HG03378 (cell line): ENCODE measurements around the gene FTO.

Experiments
- ATAC-seq: cut with Tn5 transposase; IDR thresholded peaks from one replicate; pipeline ENCODE4 v1.9.1; 2021; ENCODE audit warnings: mild to moderate bottlenecking, moderate library complexity; ENCODE audit not compliant: unreplicated experiment

FTO gene

GRCh38 chr16:53894686-53895085 is 190.7 kb downstream of the FTO start:
- ATAC-seq = no peak

DNA sequence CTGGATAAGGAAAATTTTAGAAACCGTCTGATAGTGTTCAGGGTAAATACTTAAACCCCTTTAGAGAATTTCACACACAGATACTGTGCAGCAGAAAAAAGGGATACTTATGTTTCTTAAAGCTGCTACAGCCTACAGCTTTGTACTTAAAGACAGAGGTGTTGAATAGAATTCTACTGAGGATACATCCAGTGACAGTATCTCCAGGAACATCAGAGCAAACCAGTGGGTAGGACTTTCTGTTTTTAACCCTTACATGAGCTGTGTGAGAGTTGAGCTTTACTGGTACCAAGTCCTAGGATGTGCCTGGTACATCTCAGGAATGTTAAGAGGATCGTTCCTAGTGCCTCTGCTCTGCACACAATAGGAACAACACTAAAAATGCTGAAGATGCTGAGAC is 191.5 kb downstream of the FTO start:
- no peak for ATAC-seq

DNA sequence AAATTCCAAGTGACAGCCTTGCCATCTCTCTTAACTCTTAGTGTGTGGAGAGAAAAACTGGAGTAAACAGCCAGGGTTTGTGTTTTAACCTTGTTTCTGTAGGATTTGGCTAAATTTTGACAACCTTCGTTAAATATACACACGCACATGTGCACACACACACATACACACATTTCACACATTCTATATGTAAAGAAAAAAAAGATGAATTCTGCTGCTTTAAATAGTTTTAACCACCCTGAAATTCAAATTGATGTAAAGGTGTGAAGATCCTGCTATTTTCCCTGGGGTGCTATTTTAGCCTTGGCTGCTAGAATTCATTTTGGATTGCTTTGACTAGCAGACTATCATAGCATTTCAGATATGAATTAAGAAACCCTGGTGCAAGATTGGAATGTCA is 191.9 kb downstream of the FTO start:
- ATAC-seq = no peak

DNA sequence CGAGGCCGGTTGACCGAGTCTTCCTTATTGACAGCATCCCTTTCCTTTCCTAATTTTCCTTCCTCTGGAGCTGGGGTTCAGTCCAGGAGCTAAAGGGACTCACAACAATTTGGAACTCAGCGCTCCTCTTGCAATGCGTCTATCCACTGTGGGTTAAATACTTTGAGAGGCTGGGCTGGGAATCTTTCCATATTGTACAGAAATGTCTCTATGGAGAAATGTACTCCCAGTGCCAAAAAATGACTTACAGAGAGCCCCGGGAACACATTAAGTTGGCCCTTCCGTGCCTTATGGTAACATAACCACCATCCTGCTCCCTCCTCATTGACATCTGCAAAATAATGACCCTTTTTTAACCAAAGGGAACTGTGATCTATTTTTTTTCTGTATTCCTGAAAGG is 192.8 kb downstream of the FTO start:
- ATAC-seq = no peak

DNA sequence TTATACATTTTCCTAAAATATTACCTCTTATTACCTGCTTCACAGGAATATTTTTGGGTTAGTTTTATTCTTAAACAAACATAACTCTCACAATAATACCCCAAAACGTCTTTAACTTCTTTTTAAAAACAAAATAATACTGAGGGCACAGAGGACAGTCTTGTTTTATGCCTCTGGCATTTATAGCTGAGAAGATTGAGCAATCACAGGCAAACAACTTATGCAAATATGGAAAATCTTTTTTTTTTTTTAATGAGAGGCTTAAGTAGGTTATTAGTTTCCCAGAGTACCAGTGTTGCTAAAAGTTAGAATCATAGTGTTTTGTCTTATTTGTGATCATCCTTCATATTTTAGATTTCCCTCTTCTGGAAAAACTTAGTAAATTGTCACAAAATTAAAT is 195.0 kb downstream of the FTO start:
- no peak for ATAC-seq

- no peak for ATAC-seq
Observed at GRCh38 chr16:53899431-53899830, 195.5 kb downstream of the FTO start.

- ATAC-seq = no peak
Observed at GRCh38 chr16:53900667-53901066, 196.7 kb downstream of the FTO start.

DNA sequence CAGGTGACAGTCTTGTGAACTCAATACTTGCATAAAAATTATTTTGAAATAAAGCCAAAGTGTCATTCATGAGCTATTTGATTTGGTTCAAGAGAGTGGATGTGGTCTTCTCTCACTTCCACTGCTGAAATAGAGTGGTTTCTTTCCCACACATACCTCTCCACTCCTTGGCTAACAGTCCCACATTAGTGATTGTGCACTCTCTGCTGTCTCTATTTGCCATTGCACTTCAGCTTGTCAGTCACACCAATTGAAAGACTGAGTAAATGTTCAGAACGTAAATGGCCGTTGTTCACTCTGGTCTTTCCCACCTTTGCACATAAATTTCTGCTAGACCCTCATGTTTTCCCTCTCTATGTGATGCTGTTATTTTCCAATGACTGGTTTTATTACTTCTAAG is 197.5 kb downstream of the FTO start:
- no peak for ATAC-seq

GRCh38 chr16:53904533-53904932 is 200.6 kb downstream of the FTO start:
- ATAC-seq = no peak

DNA sequence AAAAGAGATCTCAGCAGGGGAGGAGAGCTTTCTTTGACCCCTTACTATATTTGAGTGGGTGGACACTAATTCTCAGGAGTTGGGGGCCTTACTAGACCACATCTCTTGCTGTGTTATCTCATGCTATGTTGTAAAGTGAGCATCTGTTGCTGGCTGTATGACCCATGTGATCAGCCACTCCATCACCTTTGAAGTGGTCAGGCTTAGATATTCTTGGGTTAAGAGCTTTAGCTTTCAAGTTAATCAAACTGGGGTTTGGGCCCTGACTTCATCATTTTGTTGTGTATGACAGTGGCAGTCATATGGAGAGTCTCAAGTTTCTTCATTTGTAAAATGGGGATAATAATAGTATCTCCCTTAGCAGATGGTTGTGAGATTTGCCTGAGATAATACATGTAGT is 201.1 kb downstream of the FTO start:
- no peak for ATAC-seq

DNA sequence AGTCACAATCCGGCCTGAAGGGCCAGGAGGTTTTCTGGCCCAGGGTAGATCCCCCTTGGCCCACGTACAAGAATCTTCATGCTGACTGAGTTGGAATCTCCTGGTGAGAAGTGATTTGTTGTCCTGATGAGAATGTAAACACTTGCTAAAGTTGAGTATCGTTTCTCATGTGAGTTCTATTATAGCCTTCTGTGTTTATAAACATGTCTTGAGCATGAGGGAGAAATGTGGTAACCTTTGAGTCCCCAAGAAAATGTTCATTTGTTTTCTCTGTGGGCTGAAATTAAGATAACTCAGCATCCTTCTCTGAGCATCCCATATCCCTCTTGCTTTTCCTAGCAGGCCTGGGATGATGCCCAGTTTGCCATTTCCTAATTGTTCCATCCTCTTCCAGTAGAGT is 204.8 kb downstream of the FTO start:
- ATAC-seq = no peak

DNA sequence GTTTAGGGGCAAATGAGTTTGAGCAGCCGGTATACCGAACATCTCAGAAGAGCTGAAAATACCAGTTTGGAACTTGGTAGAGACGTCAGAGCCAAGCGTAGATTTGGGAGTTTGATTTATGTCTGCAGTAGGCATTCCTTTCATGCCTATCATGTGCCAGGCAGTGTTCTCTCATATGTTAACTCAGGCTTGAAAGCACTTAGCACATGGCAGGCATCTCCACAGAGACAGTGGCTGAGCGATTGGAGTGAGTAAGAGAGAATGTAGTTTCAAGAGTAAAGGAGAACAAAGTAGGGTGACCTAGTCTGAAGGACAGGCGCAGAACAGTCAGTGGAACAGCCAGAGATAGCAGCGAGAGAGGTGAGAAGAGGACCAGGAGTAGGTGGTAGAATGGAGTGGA is 207.0 kb downstream of the FTO start:
- no peak for ATAC-seq

- ATAC-seq = no peak
Observed at GRCh38 chr16:53911513-53911912, 207.6 kb downstream of the FTO start.

GRCh38 chr16:53912155-53912554 is 208.2 kb downstream of the FTO start:
- ATAC-seq = no peak

- ATAC-seq = no peak
Observed at GRCh38 chr16:53913099-53913870, 209.3 kb downstream of the FTO start.

DNA sequence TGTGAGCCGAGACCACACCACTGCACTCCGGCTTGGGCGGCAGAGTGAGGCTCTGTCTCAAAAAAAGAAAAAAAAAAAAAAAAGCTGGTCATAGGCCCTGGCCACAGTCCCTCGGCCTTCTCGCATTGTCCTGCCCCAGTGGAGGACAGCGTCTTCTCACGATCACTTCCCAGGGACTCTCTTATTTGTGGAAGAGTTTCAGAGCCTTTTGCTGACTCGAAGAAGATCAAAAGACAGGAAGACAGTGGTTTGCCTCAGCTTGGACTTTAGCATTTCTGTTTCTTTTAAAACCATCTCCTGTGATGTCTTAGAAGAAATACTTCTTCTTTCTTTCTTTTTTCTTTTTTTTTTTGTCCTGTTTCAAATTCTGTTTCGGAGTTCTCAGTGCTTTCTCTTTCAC is 210.0 kb downstream of the FTO start:
- no peak for ATAC-seq

DNA sequence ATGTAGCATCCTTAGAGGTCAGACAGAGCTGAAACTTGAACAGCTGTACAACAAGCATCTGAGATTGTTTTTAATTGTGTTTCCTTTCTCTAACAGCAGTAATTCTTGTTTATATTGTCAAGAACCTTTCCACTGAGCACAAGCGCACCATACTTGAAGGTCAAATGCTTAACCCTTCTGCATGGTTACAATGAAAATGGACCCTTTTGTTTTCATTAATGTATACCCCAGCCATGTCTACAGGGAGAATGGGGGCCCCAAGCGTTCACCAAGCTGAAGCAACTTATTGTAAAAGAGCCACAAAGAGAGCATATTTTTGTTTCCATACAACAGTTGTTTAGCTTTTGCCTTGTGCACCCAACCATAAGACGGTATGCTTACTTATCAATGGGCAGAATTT is 210.8 kb downstream of the FTO start:
- ATAC-seq = no peak

DNA sequence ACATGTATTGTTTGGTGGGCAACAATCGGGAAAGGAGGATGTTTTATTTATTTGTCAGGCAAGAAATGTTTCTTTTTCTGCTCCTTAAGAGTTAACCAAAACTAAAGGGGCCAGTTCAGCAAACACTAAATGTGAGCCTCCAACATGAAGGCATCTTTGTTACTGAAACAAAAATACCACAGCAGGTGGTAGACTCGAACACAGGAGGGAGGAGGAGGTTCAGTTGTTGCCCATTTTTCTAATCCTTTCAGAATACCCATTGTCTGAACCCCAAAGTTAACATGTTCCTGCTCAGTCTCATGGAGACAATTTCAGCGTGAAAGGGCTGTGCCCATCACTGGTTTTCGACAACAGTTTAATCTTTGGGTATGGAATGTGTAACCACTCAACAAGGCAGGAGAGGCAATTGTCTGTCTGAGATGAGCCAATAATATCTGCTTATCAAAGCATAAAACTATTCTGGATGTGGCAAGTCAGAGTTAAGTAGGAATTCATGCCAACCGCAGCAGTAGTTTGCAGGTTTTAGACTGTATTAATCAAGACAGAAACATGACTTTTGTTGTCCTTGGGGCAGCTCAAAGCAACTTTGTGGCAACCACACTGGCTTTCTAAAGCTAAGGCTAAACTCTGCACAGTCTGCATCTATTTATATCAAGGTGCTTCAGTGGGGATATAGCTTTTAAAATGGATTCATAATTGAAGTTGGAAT is 211.7 kb downstream of the FTO start:
- no peak for ATAC-seq

GRCh38 chr16:53920988-53921387 is 217.0 kb downstream of the FTO start:
- ATAC-seq = no peak

DNA sequence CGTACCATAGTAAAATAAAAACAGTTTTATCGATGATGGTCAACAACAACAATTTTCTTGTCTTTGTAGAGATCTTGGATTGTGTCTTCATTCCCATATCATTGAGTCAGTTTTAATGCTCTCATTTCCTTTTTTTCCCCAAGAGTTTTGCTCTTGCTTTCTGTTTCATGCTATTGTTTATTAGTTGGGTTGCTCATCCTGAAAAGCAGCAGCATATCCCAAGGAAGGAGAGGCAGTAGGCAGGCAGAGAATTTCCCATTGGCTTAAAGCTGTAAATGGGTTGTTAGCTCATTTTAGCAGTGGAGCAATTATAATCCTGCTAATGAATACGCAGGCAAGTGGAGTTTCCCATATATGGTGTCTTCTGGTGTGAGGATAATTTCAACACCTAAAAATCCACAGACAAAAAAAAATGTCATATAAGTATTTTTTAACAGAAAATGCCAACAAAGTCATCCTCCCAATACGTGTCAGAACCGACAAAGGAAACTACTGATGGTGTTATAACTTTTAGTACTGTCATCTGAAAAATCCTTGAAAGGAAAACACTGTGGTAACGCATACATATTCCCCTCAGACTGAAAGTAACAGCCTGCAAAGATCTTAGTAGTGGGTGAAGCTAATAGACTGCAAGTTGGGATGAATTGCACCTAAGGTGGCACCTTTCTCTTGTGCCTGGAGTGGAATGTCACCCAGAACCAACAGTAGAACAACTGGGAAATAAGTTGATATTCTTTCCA is 218.3 kb downstream of the FTO start:
- no peak for ATAC-seq

GRCh38 chr16:53922807-53923571 is 219.0 kb downstream of the FTO start:
- no peak for ATAC-seq
